A549 (cell line): Measurements from ENCODE around the gene MT3. TPM values are rescaled to one million over a fixed set of nuclear protein-coding genes. Genes with fewer than 3 reads are reported as not detected.

ENCODE experiments used
- ATAC-seq, 2 experiments: fragments of 200-7000 bp in 1 of 2; fragments of >200 bp in 1 of 2; cut with Nextera tagmentation in 1 of 2; cut with Tn5 transposase in 1 of 2; 3 replicates each; pipeline versions ENCODE4 v1.8.0 to v1.9.1; 2018 to 2020; ENCODE audit warnings: mild to moderate bottlenecking in 1 of 2, moderate library complexity in 1 of 2
- CTCF ChIA-PET: fragments of 300-600 bp; sonication (Branson Sonifier 250); formaldehyde crosslinking; extraction: SDS; loops from one replicate; lab custom pipeline; 2021; ENCODE audit warnings: antibody characterized with exemption, inconsistent platforms; lab: Yijun Ruan, JAX
- POLR2A ChIA-PET: fragments of 350-600 bp; formaldehyde crosslinking; extraction: SDS; loops from one replicate; lab custom pipeline; 2021; ENCODE audit warnings: antibody characterized with exemption, inconsistent platforms; lab: Yijun Ruan, JAX
- DNase-seq, 2 experiments: peaks; one replicate each; pipeline versions ENCODE4 v3.0.0 to v3.0.0-alpha.2; 2011 to 2016; ENCODE audit warnings: low read depth in 1 of 2, low spot score in 1 of 2
- FAIRE-seq: peaks from 2 replicates; lab custom pipeline; 2011; peaks lifted over from hg19 to GRCh38; lab: Jason Lieb, UNC
- H3K27ac ChIP-seq, 2 experiments: fragments of >200 bp; sonication (Bioruptor Twin); formaldehyde crosslinking; 3 replicates each; pipeline ENCODE4 v1.5.1; 2016 to 2017
- H3K4me1 ChIP-seq: fragments of >200 bp; sonication (Bioruptor Twin); formaldehyde crosslinking; 3 replicates; pipeline ENCODE4 v1.6.1; 2016
- H3K4me2 ChIP-seq: fragments of >200 bp; sonication (Bioruptor Twin); formaldehyde crosslinking; 3 replicates; pipeline ENCODE4 v1.6.1; 2016
- H3K4me3 ChIP-seq: fragments of >200 bp; sonication (Bioruptor Twin); formaldehyde crosslinking; 3 replicates; pipeline ENCODE4 v1.5.1; 2016
- H3K9me3 ChIP-seq: fragments of >200 bp; sonication (Bioruptor Twin); formaldehyde crosslinking; 3 replicates; pipeline ENCODE4 v1.6.1; 2016
- CBX8 ChIP-seq: fragments of 200-600 bp; sonication (generic); IDR thresholded peaks from 2 replicates; pipeline ENCODE4 v1.6.1; 2016
- CHD2 ChIP-seq: fragments of 150-350 bp; IDR thresholded peaks from 2 replicates; pipeline ENCODE4 v1.6.1; 2014; ENCODE audit warnings: low read length; ENCODE audit not compliant: partially characterized antibody
- EHF ChIP-seq: fragments of 250-450 bp; sonication (Bioruptor Pico); IDR thresholded peaks from 2 replicates; pipeline ENCODE4 v1.5.0; 2020; ENCODE audit warnings: mild to moderate bottlenecking
- HDAC2 ChIP-seq: fragments of 200-600 bp; sonication (generic); IDR thresholded peaks from 2 replicates; pipeline ENCODE4 v1.6.1; 2016
- HES2 ChIP-seq: fragments of >200 bp; sonication (Bioruptor Twin); formaldehyde crosslinking; IDR thresholded peaks from 2 replicates; pipeline ENCODE4 v1.6.1; 2016
- HOXB13 ChIP-seq: fragments of 250-450 bp; sonication (Bioruptor Pico); IDR thresholded peaks from 2 replicates; pipeline ENCODE4 v1.5.0; 2020; ENCODE audit warnings: low read depth, mild to moderate bottlenecking, moderate library complexity
- KDM5A ChIP-seq: fragments of 200-600 bp; sonication (generic); IDR thresholded peaks from 2 replicates; pipeline ENCODE4 v1.6.1; 2016; ENCODE audit warnings: antibody characterized with exemption, mild to moderate bottlenecking
- MYC ChIP-seq: IDR thresholded peaks from 2 replicates; pipeline ENCODE4 v1.6.1; 2012; ENCODE audit warnings: mild to moderate bottlenecking, inconsistent platforms, low read length, improper control_type of control experiment, borderline replicate concordance
- NPAS2 ChIP-seq: fragments of 250-450 bp; sonication (Bioruptor Pico); IDR thresholded peaks from 2 replicates; pipeline ENCODE4 v1.8.0; 2022; ENCODE audit warnings: mild to moderate bottlenecking, moderate library complexity, borderline replicate concordance
- PBX3 ChIP-seq: IDR thresholded peaks from 2 replicates; pipeline ENCODE4 v1.6.1; 2012
- POLR2AphosphoS2 ChIP-seq: conservative IDR thresholded peaks from 2 replicates; pipeline ENCODE4 v1.6.1; 2012; ENCODE audit warnings: low read length, improper control_type of control experiment, inconsistent platforms
- RAD21 ChIP-seq, 2 experiments: fragments of >200 bp in 1 of 2; sonication (Bioruptor Twin) in 1 of 2; formaldehyde crosslinking in 1 of 2; IDR thresholded peaks in 1 of 2; conservative IDR thresholded peaks in 1 of 2; 2 replicates in 1 of 2; 3 replicates in 1 of 2; pipeline ENCODE4 v1.6.1; 2012 to 2018; ENCODE audit warnings: inconsistent platforms in 1 of 2
- SMC3 ChIP-seq: fragments of >200 bp; sonication (Bioruptor Twin); formaldehyde crosslinking; IDR thresholded peaks from 3 replicates; pipeline ENCODE4 v1.6.1; 2018; ENCODE audit warnings: inconsistent platforms
- TFCP2L1 ChIP-seq: fragments of 250-450 bp; sonication (Bioruptor Pico); IDR thresholded peaks from 2 replicates; pipeline ENCODE4 v1.5.0; 2021; ENCODE audit warnings: mild to moderate bottlenecking
- TP53 ChIP-seq: fragments of 250-450 bp; sonication (Bioruptor Pico); IDR thresholded peaks from 2 replicates; pipeline ENCODE4 v1.5.0; 2021; ENCODE audit warnings: mild to moderate bottlenecking, moderate library complexity
- ZSCAN20 ChIP-seq: fragments of 250-450 bp; sonication (Bioruptor Pico); IDR thresholded peaks from 2 replicates; pipeline ENCODE4 v1.8.0; 2022; ENCODE audit warnings: mild to moderate bottlenecking, moderate library complexity
- WGBS: methylation state at CpG from one replicate; pipeline ENCODE4 v1.1.6; 2017; ENCODE audit errors: missing lambda C conversion rate; 5-methylcytosine and 5-hydroxymethylcytosine counted together
- polyA plus RNA-seq, 4 experiments: library from polyadenylated mRNA; depleted of rRNA in 3 of 4; stranded (reverse); fragments of >200 nt; fragmentation: RNase III in 1 of 4; extraction: RNeasy Plus Mini Kit Qiagen cat#74134 plus additional on column Dnase treatment in 1 of 4; gene quantifications; 2 replicates in 3 of 4; 3 replicates in 1 of 4; pipeline ENCODE4 v1.2.3, GENCODE V29; 2011 to 2017
- TF ChIP-seq, protein P1 (sequence below): fragments of 250-450 bp; sonication (Bioruptor Pico); IDR thresholded peaks from 2 replicates; pipeline ENCODE4 v1.5.0; 2020; ENCODE audit warnings: low read depth, mild to moderate bottlenecking, moderate library complexity
- TF ChIP-seq, protein P2 (sequence below): fragments of 200-600 bp; sonication (generic); IDR thresholded peaks from 2 replicates; pipeline ENCODE4 v1.6.1; 2016; ENCODE audit warnings: antibody characterized with exemption, mild to moderate bottlenecking, moderate library complexity
- TF ChIP-seq, protein P3 (sequence below): fragments of 250-450 bp; sonication (Bioruptor Pico); IDR thresholded peaks from 2 replicates; pipeline ENCODE4 v1.5.0; 2021; ENCODE audit warnings: mild to moderate bottlenecking, moderate library complexity, borderline replicate concordance

MT3 gene
- polyA plus RNA-seq, 2 of the 4 experiments (the other 2 are of a cell fraction): 0.16 to 0.21 TPM

DNA sequence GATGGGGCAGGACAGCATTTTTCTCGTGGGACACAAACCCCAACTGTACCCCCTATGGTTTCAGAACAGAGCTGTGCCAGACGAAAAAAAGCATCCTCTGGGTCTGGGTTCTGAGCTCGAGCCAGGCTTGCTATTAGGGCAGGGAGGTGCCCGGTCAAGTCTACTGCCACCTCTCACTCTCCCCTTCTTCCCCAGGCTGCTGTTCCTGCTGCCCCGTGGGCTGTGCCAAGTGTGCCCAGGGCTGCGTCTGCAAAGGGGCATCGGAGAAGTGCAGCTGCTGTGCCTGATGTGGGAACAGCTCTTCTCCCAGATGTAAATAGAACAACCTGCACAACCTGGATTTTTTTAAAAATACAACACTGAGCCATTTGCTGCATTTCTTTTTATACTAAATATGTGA lies 37.4 kb downstream of the MT3 start:
- peak in 1 of 2 experiments; percentile 41; a peak in 3 of 6 replicates for ATAC-seq
- TF ChIP-seq HOXB13 (CRISPR knock-in tag): no peak
- TF ChIP-seq MYC: no peak
- TF ChIP-seq, protein P1, sequence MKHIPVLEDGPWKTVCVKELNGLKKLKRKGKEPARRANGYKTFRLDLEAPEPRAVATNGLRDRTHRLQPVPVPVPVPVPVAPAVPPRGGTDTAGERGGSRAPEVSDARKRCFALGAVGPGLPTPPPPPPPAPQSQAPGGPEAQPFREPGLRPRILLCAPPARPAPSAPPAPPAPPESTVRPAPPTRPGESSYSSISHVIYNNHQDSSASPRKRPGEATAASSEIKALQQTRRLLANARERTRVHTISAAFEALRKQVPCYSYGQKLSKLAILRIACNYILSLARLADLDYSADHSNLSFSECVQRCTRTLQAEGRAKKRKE (CRISPR knock-in tag): no peak
- TF ChIP-seq, protein P2, sequence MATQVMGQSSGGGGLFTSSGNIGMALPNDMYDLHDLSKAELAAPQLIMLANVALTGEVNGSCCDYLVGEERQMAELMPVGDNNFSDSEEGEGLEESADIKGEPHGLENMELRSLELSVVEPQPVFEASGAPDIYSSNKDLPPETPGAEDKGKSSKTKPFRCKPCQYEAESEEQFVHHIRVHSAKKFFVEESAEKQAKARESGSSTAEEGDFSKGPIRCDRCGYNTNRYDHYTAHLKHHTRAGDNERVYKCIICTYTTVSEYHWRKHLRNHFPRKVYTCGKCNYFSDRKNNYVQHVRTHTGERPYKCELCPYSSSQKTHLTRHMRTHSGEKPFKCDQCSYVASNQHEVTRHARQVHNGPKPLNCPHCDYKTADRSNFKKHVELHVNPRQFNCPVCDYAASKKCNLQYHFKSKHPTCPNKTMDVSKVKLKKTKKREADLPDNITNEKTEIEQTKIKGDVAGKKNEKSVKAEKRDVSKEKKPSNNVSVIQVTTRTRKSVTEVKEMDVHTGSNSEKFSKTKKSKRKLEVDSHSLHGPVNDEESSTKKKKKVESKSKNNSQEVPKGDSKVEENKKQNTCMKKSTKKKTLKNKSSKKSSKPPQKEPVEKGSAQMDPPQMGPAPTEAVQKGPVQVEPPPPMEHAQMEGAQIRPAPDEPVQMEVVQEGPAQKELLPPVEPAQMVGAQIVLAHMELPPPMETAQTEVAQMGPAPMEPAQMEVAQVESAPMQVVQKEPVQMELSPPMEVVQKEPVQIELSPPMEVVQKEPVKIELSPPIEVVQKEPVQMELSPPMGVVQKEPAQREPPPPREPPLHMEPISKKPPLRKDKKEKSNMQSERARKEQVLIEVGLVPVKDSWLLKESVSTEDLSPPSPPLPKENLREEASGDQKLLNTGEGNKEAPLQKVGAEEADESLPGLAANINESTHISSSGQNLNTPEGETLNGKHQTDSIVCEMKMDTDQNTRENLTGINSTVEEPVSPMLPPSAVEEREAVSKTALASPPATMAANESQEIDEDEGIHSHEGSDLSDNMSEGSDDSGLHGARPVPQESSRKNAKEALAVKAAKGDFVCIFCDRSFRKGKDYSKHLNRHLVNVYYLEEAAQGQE: no peak
- no peak for TF ChIP-seq CBX8
- TF ChIP-seq SMC3: no peak
- no peak for TF ChIP-seq HDAC2
- no peak for TF ChIP-seq TP53 (CRISPR knock-in tag)
- no peak for TF ChIP-seq HES2
- TF ChIP-seq POLR2AphosphoS2: no peak
- TF ChIP-seq KDM5A: no peak
- TF ChIP-seq NPAS2: no peak
- no peak for TF ChIP-seq EHF
- TF ChIP-seq RAD21 (conservative IDR thresholded peaks at IDR 0.05 in 1 of 2, IDR thresholded peaks at IDR 0.05 in 1 of 2): no peak
- no peak for TF ChIP-seq PBX3
- TF ChIP-seq TFCP2L1: no peak
- TF ChIP-seq, all 56 proteins: peak for 0
- POLR2A ChIA-PET: interaction anchor here (0.9 to 1.7 kb wide), 2 partner anchors 15 to 18 kb away, joined by 3 to 19 read pairs; partner anchors contain the start of gene MT2A
- Histone ChIP-seq H3K27ac (peak overlapping the region; percentile 72 to 86), H3K4me3 (no peak overlapping the region), H3K9me3 (no peaks in the 10 kb centered on the region), H3K4me2 (peak overlapping the region; percentile 65), H3K4me1 (peaks cover 14% of the 10 kb centered on the region)
- CTCF ChIA-PET: interaction anchor here (0.8 to 5.3 kb wide), 4 partner anchors 16 to 23 kb away, joined by 3 to 18 read pairs (median 4); partner anchors contain the start of gene MT2A
- DNase-seq (no peak), FAIRE-seq (no peak)
- WGBS: 80% methylated on average over 7 of the region's 7 CpGs

DNA sequence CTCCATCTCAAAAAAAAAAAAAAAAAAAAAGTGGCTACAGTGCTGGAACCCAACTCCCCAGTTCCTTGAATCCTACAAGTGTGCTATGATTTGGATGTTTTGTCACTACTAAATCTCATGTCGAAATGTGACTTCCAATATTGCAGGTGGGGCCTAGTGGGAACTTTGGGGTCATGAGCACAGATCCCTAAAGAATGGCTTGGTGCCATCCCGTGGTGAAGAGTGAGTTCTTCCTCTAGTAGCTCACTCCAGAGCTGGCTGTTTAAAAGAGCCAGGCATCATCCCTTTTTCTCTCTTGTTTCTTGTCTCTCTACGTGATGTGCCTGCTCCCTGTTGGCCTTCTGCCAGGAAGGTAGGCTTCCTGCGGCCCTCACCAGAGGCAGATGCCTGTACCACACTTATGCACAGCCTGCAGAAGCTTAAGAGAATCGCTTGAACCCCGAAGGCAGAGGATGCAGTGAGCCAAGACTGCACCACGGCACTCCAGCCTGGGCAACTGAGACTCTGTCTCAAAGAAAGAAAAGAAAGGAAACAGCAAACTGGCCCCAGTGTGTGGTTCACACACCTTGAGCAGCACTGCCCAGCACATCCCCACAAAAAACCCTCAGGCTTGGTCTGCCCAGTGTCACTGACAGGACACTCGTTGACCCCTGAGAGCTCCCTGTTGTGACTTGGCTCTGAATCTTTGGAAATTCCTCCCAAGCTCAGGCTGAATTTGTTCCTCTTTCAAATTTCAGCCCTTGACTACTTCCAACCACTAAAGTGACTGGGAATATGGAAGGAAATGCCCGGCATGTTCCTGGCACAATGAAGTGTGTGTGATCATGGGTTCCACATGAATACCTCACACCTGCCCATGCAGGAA lies 39.4 kb downstream of the MT3 start:
- WGBS: 75% methylated on average over 9 of the region's 9 CpGs
- POLR2A ChIA-PET: interaction anchor here (0.7 kb wide), 1 partner anchor 20 kb away, joined by 3 read pairs; the partner anchor contains the start of gene MT2A
- H3K4me3 ChIP-seq: no peak overlapping the region
- no peaks in the 10 kb centered on the region for H3K9me3 ChIP-seq
- H3K4me1 ChIP-seq: peaks cover 14% of the 10 kb centered on the region
- ATAC-seq (no peak), FAIRE-seq (no peak), DNase-seq (no peak)
- peak overlapping the region in 1 of 2 experiments; percentile 86; a peak in 3 of 6 replicates for H3K27ac ChIP-seq
- CTCF ChIA-PET: interaction anchor here (1.1 to 1.7 kb wide), 3 partner anchors 11 to 115 kb away, joined by 3 to 5 read pairs (median 5); no protein-coding TSS in a partner anchor
- no peak for TF ChIP-seq MYC
- TF ChIP-seq KDM5A: no peak
- no peak for TF ChIP-seq CHD2
- no peak for TF ChIP-seq ZSCAN20 (CRISPR knock-in tag)
- TF ChIP-seq, protein P3, sequence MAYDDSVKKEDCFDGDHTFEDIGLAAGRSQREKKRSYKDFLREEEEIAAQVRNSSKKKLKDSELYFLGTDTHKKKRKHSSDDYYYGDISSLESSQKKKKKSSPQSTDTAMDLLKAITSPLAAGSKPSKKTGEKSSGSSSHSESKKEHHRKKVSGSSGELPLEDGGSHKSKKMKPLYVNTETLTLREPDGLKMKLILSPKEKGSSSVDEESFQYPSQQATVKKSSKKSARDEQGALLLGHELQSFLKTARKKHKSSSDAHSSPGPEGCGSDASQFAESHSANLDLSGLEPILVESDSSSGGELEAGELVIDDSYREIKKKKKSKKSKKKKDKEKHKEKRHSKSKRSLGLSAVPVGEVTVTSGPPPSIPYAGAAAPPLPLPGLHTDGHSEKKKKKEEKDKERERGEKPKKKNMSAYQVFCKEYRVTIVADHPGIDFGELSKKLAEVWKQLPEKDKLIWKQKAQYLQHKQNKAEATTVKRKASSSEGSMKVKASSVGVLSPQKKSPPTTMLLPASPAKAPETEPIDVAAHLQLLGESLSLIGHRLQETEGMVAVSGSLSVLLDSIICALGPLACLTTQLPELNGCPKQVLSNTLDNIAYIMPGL (CRISPR knock-in tag): no peak
- H3K4me2 ChIP-seq: no peak overlapping the region
